HEK293 (cell line): ENCODE data around the gene CPB2.

ENCODE experiments used
- CTCF ChIA-PET: fragments of 350-600 bp; formaldehyde crosslinking; extraction: SDS; loops from one replicate; lab custom pipeline; 2021; ENCODE audit warnings: antibody characterized with exemption; lab: Yijun Ruan, JAX
- POLR2A ChIA-PET: fragments of 300-600 bp; formaldehyde crosslinking; extraction: SDS; loops from one replicate; lab custom pipeline; 2020; ENCODE audit warnings: antibody characterized with exemption, inconsistent platforms; lab: Yijun Ruan, JAX
- H3K27ac ChIP-seq: fragments of 200-500 bp; sonication (Bioruptor generic); 2 replicates; pipeline ENCODE4 v1.5.1; 2014; ENCODE audit warnings: low read depth, low read length, control low read depth, inconsistent platforms; ENCODE audit errors: extremely low read depth
- H3K36me3 ChIP-seq, 2 experiments: fragments of 200-500 bp in 1 of 2; sonication (Bioruptor generic) in 1 of 2; 1 replicate in 1 of 2; 2 replicates in 1 of 2; pipeline ENCODE4 v1.5.1; 2014 to 2017; ENCODE audit warnings: inconsistent platforms in 2 of 2, low read length in 2 of 2; ENCODE audit not compliant: control insufficient read depth in 2 of 2, insufficient read depth in 1 of 2
- H3K4me1 ChIP-seq: fragments of 200-500 bp; sonication (Bioruptor generic); 2 replicates; pipeline ENCODE4 v1.5.1; 2014; ENCODE audit warnings: mild to moderate bottlenecking, low read length, inconsistent platforms; ENCODE audit not compliant: control insufficient read depth, insufficient read depth
- H3K4me3 ChIP-seq: 2 replicates; pipeline ENCODE4 v1.5.1; 2011; ENCODE audit warnings: low read depth, mild to moderate bottlenecking, control low read depth, low read length, moderate library complexity
- H3K9me3 ChIP-seq: fragments of 200-500 bp; sonication (Bioruptor generic); 2 replicates; pipeline ENCODE4 v1.5.1; 2014; ENCODE audit warnings: low read depth, low read length, inconsistent platforms; ENCODE audit not compliant: control insufficient read depth, insufficient read depth
- PRDM1 ChIP-seq: fragments of 450-650 bp; formaldehyde crosslinking; IDR thresholded peaks from 2 replicates; pipeline ENCODE4; 2016; ENCODE audit warnings: missing biosample characterization, missing genetic modification characterization
- SALL2 ChIP-seq: fragments of 450-650 bp; formaldehyde crosslinking; IDR thresholded peaks from 2 replicates; pipeline ENCODE4 v1.5.0; 2017; ENCODE audit warnings: missing biosample characterization, mild to moderate bottlenecking, missing genetic modification characterization, borderline replicate concordance
- ZBTB17 ChIP-seq: fragments of 450-650 bp; formaldehyde crosslinking; IDR thresholded peaks from 2 replicates; pipeline ENCODE4 v1.5.1; 2016; ENCODE audit warnings: missing biosample characterization, missing genetic modification characterization
- ZBTB48 ChIP-seq: fragments of 450-650 bp; formaldehyde crosslinking; IDR thresholded peaks from 2 replicates; pipeline ENCODE4 v1.5.1; 2016; ENCODE audit warnings: missing biosample characterization, missing genetic modification characterization
- ZNF514 ChIP-seq: fragments of 450-650 bp; formaldehyde crosslinking; IDR thresholded peaks from 2 replicates; pipeline ENCODE4 v1.5.1; 2016; ENCODE audit warnings: missing biosample characterization, missing genetic modification characterization
- ZNF600 ChIP-seq: fragments of 450-650 bp; formaldehyde crosslinking; IDR thresholded peaks from 2 replicates; pipeline ENCODE4 v1.5.1; 2016; ENCODE audit warnings: missing biosample characterization, missing genetic modification characterization
- ZNF660 ChIP-seq: fragments of 450-650 bp; IDR thresholded peaks from 2 replicates; pipeline ENCODE4 v1.5.1; 2018; ENCODE audit warnings: missing biosample characterization, mild to moderate bottlenecking, missing genetic modification characterization
- ZNF785 ChIP-seq: fragments of 450-650 bp; formaldehyde crosslinking; IDR thresholded peaks from 2 replicates; pipeline ENCODE4 v1.5.1; 2016; ENCODE audit warnings: missing biosample characterization, missing genetic modification characterization
- TF ChIP-seq, protein P1 (sequence below): fragments of 450-650 bp; formaldehyde crosslinking; IDR thresholded peaks from 2 replicates; pipeline ENCODE4 v1.5.1; 2016; ENCODE audit warnings: missing biosample characterization, missing genetic modification characterization
- TF ChIP-seq, protein P2 (sequence below): fragments of 450-650 bp; formaldehyde crosslinking; IDR thresholded peaks from 2 replicates; pipeline ENCODE4 v1.5.1; 2016; ENCODE audit warnings: missing biosample characterization, missing genetic modification characterization
- TF ChIP-seq, protein P3 (sequence below): fragments of 450-650 bp; formaldehyde crosslinking; IDR thresholded peaks from 2 replicates; pipeline ENCODE4 v1.5.1; 2016; ENCODE audit warnings: missing biosample characterization, missing genetic modification characterization
- TF ChIP-seq, protein P4 (sequence below): fragments of 450-650 bp; formaldehyde crosslinking; IDR thresholded peaks from 2 replicates; pipeline ENCODE4 v1.5.1; 2016; ENCODE audit warnings: missing biosample characterization, missing genetic modification characterization
- TF ChIP-seq, protein P5 (sequence below): fragments of 450-650 bp; formaldehyde crosslinking; IDR thresholded peaks from 2 replicates; pipeline ENCODE4 v1.5.1; 2016; ENCODE audit warnings: missing biosample characterization, missing genetic modification characterization, low read depth
- TF ChIP-seq, protein P6 (sequence below): sonication (generic); formaldehyde crosslinking; IDR thresholded peaks from 2 replicates; pipeline ENCODE4 v1.8.1; 2022; ENCODE audit warnings: mild to moderate bottlenecking, moderate library complexity, missing genetic modification reagents

The CPB2 gene

DNA sequence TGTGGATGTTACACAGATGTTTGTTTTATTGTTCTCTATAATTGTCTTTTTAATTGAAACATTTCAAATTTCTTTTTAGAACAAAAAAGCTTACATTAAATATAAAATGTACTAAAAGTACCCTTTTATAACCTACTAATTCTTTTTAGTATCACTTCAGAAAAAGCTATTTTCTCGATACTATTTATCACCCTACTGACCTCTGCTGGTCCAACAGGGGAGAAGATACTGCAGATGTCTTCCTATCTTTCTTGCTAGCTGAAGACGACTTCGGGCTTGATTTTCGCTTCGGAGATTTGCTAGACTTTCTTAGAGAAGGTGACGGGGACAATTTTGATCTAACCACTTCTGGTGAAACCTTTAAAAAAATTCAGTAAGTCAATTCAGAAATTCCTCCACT, 94.7 kb downstream of the CPB2 start:
- Histone ChIP-seq H3K9me3 (no peaks in the 10 kb centered on the region), H3K4me1 (no peaks in the 10 kb centered on the region), H3K36me3 (peaks cover 8 to 30% of the 10 kb centered on the region in 2 experiments), H3K4me3 (no peak overlapping the region), H3K27ac (no peak overlapping the region)
- ChIA-PET POLR2A (no interaction called here), CTCF (interaction anchor here (0.9 to 1.4 kb wide), 2 partner anchors 116 to 202 kb away, joined by 3 to 4 read pairs; no protein-coding TSS in a partner anchor)
- TF ChIP-seq ZBTB17 (tag by site-specific recombination), result no peak
- TF ChIP-seq, protein P1, sequence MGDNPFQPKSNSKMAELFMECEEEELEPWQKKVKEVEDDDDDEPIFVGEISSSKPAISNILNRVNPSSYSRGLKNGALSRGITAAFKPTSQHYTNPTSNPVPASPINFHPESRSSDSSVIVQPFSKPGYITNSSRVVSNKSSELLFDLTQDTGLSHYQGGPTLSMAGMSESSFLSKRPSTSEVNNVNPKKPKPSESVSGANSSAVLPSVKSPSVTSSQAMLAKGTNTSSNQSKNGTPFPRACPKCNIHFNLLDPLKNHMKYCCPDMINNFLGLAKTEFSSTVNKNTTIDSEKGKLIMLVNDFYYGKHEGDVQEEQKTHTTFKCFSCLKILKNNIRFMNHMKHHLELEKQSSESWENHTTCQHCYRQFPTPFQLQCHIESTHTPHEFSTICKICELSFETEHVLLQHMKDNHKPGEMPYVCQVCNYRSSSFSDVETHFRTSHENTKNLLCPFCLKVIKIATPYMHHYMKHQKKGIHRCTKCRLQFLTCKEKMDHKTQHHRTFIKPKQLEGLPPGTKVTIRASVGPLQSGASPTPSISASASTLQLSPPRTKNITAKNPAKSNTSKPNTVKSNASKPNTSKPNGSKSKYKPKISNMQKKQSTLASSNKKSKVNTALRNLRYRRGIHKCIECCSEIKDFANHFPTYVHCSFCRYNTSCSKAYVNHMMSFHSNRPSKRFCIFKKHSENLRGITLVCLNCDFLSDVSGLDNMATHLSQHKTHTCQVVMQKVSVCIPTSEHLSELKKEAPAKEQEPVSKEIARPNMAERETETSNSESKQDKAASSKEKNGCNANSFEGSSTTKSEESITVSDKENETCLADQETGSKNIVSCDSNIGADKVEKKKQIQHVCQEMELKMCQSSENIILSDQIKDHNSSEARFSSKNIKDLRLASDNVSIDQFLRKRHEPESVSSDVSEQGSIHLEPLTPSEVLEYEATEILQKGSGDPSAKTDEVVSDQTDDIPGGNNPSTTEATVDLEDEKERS, result no peak
- TF ChIP-seq ZBTB48 (tag by site-specific recombination), result no peak
- TF ChIP-seq, protein P2, sequence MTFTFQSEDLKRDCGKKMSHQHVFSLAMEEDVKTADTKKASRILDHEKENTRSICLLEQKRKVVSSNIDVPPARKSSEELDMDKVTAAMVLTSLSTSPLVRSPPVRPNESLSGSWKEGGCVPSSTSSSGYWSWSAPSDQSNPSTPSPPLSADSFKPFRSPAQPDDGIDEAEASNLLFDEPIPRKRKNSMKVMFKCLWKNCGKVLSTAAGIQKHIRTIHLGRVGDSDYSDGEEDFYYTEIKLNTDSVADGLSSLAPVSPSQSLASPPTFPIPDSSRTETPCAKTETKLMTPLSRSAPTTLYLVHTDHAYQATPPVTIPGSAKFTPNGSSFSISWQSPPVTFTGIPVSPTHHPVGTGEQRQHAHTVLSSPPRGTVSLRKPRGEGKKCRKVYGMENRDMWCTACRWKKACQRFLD (tag by site-specific recombination), result no peak
- TF ChIP-seq ZNF514 (tag by site-specific recombination), result no peak
- TF ChIP-seq, protein P3, sequence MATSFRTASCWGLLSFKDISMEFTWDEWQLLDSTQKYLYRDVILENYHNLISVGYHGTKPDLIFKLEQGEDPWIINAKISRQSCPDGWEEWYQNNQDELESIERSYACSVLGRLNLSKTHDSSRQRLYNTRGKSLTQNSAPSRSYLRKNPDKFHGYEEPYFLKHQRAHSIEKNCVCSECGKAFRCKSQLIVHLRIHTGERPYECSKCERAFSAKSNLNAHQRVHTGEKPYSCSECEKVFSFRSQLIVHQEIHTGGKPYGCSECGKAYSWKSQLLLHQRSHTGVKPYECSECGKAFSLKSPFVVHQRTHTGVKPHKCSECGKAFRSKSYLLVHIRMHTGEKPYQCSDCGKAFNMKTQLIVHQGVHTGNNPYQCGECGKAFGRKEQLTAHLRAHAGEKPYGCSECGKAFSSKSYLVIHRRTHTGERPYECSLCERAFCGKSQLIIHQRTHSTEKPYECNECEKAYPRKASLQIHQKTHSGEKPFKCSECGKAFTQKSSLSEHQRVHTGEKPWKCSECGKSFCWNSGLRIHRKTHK, result no peak
- no peak for TF ChIP-seq PRDM1 (tag by site-specific recombination)
- TF ChIP-seq SALL2 (tag by site-specific recombination), result no peak
- TF ChIP-seq ZNF600 (tag by site-specific recombination), result no peak
- no peak for TF ChIP-seq ZNF785 (tag by site-specific recombination)
- TF ChIP-seq, protein P4, sequence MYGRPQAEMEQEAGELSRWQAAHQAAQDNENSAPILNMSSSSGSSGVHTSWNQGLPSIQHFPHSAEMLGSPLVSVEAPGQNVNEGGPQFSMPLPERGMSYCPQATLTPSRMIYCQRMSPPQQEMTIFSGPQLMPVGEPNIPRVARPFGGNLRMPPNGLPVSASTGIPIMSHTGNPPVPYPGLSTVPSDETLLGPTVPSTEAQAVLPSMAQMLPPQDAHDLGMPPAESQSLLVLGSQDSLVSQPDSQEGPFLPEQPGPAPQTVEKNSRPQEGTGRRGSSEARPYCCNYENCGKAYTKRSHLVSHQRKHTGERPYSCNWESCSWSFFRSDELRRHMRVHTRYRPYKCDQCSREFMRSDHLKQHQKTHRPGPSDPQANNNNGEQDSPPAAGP (tag by site-specific recombination), result no peak

- ChIA-PET CTCF (interaction anchor here (0.6 to 0.7 kb wide), 3 partner anchors 65 to 201 kb away, joined by 3 read pairs; no protein-coding TSS in a partner anchor), POLR2A (no interaction called here)
- Histone ChIP-seq H3K4me3 (no peak overlapping the region), H3K4me1 (no peaks in the 10 kb centered on the region), H3K36me3 (peaks cover 8 to 30% of the 10 kb centered on the region in 2 experiments), H3K27ac (no peak overlapping the region), H3K9me3 (no peaks in the 10 kb centered on the region)
- TF ChIP-seq, protein P5, sequence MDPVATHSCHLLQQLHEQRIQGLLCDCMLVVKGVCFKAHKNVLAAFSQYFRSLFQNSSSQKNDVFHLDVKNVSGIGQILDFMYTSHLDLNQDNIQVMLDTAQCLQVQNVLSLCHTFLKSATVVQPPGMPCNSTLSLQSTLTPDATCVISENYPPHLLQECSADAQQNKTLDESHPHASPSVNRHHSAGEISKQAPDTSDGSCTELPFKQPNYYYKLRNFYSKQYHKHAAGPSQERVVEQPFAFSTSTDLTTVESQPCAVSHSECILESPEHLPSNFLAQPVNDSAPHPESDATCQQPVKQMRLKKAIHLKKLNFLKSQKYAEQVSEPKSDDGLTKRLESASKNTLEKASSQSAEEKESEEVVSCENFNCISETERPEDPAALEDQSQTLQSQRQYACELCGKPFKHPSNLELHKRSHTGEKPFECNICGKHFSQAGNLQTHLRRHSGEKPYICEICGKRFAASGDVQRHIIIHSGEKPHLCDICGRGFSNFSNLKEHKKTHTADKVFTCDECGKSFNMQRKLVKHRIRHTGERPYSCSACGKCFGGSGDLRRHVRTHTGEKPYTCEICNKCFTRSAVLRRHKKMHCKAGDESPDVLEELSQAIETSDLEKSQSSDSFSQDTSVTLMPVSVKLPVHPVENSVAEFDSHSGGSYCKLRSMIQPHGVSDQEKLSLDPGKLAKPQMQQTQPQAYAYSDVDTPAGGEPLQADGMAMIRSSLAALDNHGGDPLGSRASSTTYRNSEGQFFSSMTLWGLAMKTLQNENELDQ (tag by site-specific recombination), result no peak
- TF ChIP-seq ZNF660, result no peak
- TF ChIP-seq, protein P6, sequence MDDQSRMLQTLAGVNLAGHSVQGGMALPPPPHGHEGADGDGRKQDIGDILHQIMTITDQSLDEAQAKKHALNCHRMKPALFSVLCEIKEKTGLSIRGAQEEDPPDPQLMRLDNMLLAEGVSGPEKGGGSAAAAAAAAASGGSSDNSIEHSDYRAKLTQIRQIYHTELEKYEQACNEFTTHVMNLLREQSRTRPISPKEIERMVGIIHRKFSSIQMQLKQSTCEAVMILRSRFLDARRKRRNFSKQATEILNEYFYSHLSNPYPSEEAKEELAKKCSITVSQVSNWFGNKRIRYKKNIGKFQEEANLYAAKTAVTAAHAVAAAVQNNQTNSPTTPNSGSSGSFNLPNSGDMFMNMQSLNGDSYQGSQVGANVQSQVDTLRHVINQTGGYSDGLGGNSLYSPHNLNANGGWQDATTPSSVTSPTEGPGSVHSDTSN (CRISPR knock-in tag), result no peak
- TF ChIP-seq, protein P3, result no peak
These were observed 96.2 kb downstream of the CPB2 start for GRCh38 chr13:46008631-46009030.
